ENCODE measurements around the gene PRR12. TPM values are rescaled to one million over a fixed set of nuclear protein-coding genes. Genes with fewer than 3 reads are reported as not detected.
A peak's percentile ranks its signal among the peaks of the same experiment; 100 is the strongest.

The PRR12 gene
- total and polyA plus RNA-seq, 7 experiments from 2014 or later, result 0.25 to 69.4 (median 51.8) TPM

DNA sequence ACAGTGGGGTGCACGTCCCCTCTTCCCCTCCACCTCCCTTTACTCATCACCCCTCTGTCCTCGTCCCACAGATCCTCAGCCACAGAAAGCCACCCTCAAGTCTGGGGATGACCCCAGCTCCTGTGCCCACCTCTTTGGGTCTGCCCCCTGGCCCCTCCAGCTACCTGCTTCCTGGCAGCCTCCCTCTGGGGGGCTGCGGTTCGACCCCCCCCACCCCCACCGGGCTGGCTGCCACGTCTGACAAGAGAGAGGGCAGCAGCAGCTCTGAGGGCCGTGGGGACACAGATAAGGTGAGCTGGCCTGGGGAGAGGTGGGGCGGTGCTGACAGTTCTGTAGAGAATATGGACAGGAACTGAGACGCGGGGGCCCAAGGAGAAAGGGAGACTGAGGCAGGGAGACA is 63.6 kb downstream of the PRR12 start:
- peaks cover 0 to 19% (median 13%) of the 10 kb centered on the region in 5 donors for H3K36me3 Mint-ChIP-seq
- DNase-seq (no peak), ATAC-seq (no peak)
- Histone ChIP-seq H3K9me3 (ENCODE audit: control insufficient read depth in 2 of 3, low read length in 3 of 3) (no peaks in the 10 kb centered on the region), H3K27ac (ENCODE audit: low read depth, low read length) (no peak overlapping the region), H3K27me3 (ENCODE audit: control insufficient read depth in 2 of 2, insufficient read depth in 2 of 2, low read length in 2 of 2) (no peaks in the 10 kb centered on the region), H3K36me3 (ENCODE audit: control insufficient read depth in 2 of 3, insufficient read depth in 3 of 3, low read length in 3 of 3) (peaks cover 0 to 90% (median 22%) of the 10 kb centered on the region in 3 experiments), H3K4me1 (ENCODE audit: control insufficient read depth in 2 of 2, insufficient read depth in 2 of 2, low read length in 2 of 2) (no peaks in the 10 kb centered on the region), H3K4me3 (ENCODE audit: low read length) (no peak overlapping the region)
- intact Hi-C loops (cut with micrococcal nuclease), result no loop called here
- no peaks in the 10 kb centered on the region for H3K27me3 Mint-ChIP-seq
- H3K27ac Mint-ChIP-seq, result peak overlapping the region in 1 of 9 donors; percentile 14
- H3K9me3 Mint-ChIP-seq, result no peaks in the 10 kb centered on the region
- CTCF ChIA-PET, result no interaction called here
- peaks cover 0 to 7% (median 0%) of the 10 kb centered on the region in 7 donors for H3K4me1 Mint-ChIP-seq
- POLR2A ChIA-PET, result interaction anchor here (2.0 kb wide), 1 partner anchor 10 kb away, joined by 10 read pairs; no protein-coding TSS in a partner anchor
- no peak overlapping the region for H3K4me3 Mint-ChIP-seq

- Histone ChIP-seq H3K9me3 (ENCODE audit: control insufficient read depth in 2 of 3, low read length in 3 of 3) (no peaks in the 10 kb centered on the region), H3K4me3 (ENCODE audit: low read length) (no peak overlapping the region), H3K4me1 (ENCODE audit: control insufficient read depth in 2 of 2, insufficient read depth in 2 of 2, low read length in 2 of 2) (no peaks in the 10 kb centered on the region), H3K27ac (ENCODE audit: low read depth, low read length) (no peak overlapping the region), H3K36me3 (ENCODE audit: control insufficient read depth in 2 of 3, insufficient read depth in 3 of 3, low read length in 3 of 3) (peaks cover 0 to 91% (median 22%) of the 10 kb centered on the region in 3 experiments), H3K27me3 (ENCODE audit: control insufficient read depth in 2 of 2, insufficient read depth in 2 of 2, low read length in 2 of 2) (no peaks in the 10 kb centered on the region)
- Mint-ChIP-seq H3K9me3 (no peaks in the 10 kb centered on the region), H3K27me3 (no peaks in the 10 kb centered on the region), H3K36me3 (peaks cover 0 to 20% (median 13%) of the 10 kb centered on the region in 5 donors), H3K27ac (peak overlapping the region in 3 of 9 donors; percentile 10 to 37 (median 31)), H3K4me3 (no peak overlapping the region), H3K4me1 (peaks cover 0 to 13% (median 3%) of the 10 kb centered on the region in 7 donors)
- ChIA-PET CTCF (no interaction called here), POLR2A (interaction anchor here (0.6 to 14.1 kb wide), 6 partner anchors 8 to 370 kb away, joined by 3 to 187 read pairs (median 4); partner anchors contain the start of genes RRAS and SCAF1)
- ATAC-seq (peak; percentile 42), DNase-seq (no peak)
- intact Hi-C loops (cut with micrococcal nuclease), result no loop called here
Measured at GRCh38 chr19:49655570-49656455, 64.8 kb downstream of the PRR12 start.

GRCh38 chr19:49656456-49657109 is 65.6 kb downstream of the PRR12 start:
- ChIA-PET POLR2A (interaction anchor here (0.6 to 14.1 kb wide), 6 partner anchors 8 to 277 kb away, joined by 3 to 187 read pairs (median 4); partner anchors contain the start of genes PRMT1, RRAS and SCAF1), CTCF (interaction anchor here (0.6 kb wide), 1 partner anchor 150 kb away, joined by 3 read pairs; no protein-coding TSS in a partner anchor)
- H3K27ac Mint-ChIP-seq, result peak overlapping the region in 1 of 9 donors; percentile 10
- H3K36me3 Mint-ChIP-seq, result peaks cover 0 to 19% (median 13%) of the 10 kb centered on the region in 5 donors
- Histone ChIP-seq H3K9me3 (ENCODE audit: control insufficient read depth in 2 of 3, low read length in 3 of 3) (no peaks in the 10 kb centered on the region), H3K27me3 (ENCODE audit: control insufficient read depth in 2 of 2, insufficient read depth in 2 of 2, low read length in 2 of 2) (no peaks in the 10 kb centered on the region), H3K27ac (ENCODE audit: low read depth, low read length) (no peak overlapping the region), H3K4me3 (ENCODE audit: low read length) (no peak overlapping the region), H3K4me1 (ENCODE audit: control insufficient read depth in 2 of 2, insufficient read depth in 2 of 2, low read length in 2 of 2) (no peaks in the 10 kb centered on the region), H3K36me3 (ENCODE audit: control insufficient read depth in 2 of 3, insufficient read depth in 3 of 3, low read length in 3 of 3) (peaks cover 0 to 94% (median 27%) of the 10 kb centered on the region in 3 experiments)
- no peak overlapping the region for H3K4me3 Mint-ChIP-seq
- DNase-seq (no peak), ATAC-seq (no peak)
- no peaks in the 10 kb centered on the region for H3K9me3 Mint-ChIP-seq
- H3K4me1 Mint-ChIP-seq, result peaks cover 0 to 13% (median 3%) of the 10 kb centered on the region in 7 donors
- no peaks in the 10 kb centered on the region for H3K27me3 Mint-ChIP-seq
- intact Hi-C loops (cut with micrococcal nuclease), result no loop called here

DNA sequence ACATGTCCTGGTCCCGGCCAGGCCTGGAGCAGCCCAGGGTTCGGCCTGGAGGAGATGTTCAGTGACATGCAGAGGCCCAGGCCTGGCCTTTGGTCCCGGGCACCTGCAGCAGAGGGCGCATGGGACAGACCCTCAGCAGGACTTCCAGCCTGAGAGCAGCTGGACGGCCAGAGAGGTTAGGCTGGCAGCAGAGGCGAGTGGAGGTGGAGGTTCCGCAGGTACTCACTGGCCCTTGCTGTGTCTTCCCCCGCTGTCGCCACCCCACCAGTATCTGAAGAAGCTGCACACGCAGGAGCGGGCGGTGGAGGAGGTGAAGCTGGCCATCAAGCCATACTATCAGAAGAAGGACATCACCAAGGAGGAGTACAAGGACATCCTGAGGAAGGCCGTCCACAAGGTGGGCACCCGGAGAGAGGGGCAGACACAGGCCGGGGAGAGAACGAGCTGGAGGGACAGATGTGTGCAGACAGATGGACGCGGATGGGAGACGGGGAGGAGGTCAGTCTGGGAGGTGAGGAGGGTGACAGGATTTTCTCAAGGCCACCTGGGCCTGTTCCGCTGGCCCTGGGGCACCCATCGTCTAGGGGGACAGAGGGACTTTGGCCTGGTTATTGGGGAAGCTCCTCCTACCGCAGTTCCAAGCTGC is 66.6 kb downstream of the PRR12 start:
- H3K27ac Mint-ChIP-seq, result peak overlapping the region in 2 of 9 donors; percentile 79 to 86
- peaks cover 0 to 99% (median 36%) of the 10 kb centered on the region in 3 experiments for H3K36me3 ChIP-seq (ENCODE audit: control insufficient read depth in 2 of 3, insufficient read depth in 3 of 3, low read length in 3 of 3)
- no peaks in the 10 kb centered on the region for H3K9me3 ChIP-seq (ENCODE audit: control insufficient read depth in 2 of 3, low read length in 3 of 3)
- DNase-seq (no peak), ATAC-seq (no peak)
- no peak overlapping the region for H3K4me3 ChIP-seq (ENCODE audit: low read length)
- H3K4me1 Mint-ChIP-seq, result peaks cover 0 to 20% (median 4%) of the 10 kb centered on the region in 7 donors
- CTCF ChIA-PET, result no interaction called here
- H3K27me3 ChIP-seq (ENCODE audit: control insufficient read depth in 2 of 2, insufficient read depth in 2 of 2, low read length in 2 of 2), result no peaks in the 10 kb centered on the region
- no peak overlapping the region for H3K27ac ChIP-seq (ENCODE audit: low read depth, low read length)
- H3K4me3 Mint-ChIP-seq, result no peak overlapping the region
- H3K4me1 ChIP-seq (ENCODE audit: control insufficient read depth in 2 of 2, insufficient read depth in 2 of 2, low read length in 2 of 2), result peaks cover 4% of the 10 kb centered on the region in 2 donors
- no peaks in the 10 kb centered on the region for H3K9me3 Mint-ChIP-seq
- peaks cover 0 to 20% (median 13%) of the 10 kb centered on the region in 5 donors for H3K36me3 Mint-ChIP-seq
- intact Hi-C loops (cut with micrococcal nuclease), result no loop called here
- POLR2A ChIA-PET, result interaction anchor here (0.7 to 14.1 kb wide), 3 partner anchors 13 to 66 kb away, joined by 3 to 187 read pairs (median 3); partner anchors contain the start of genes PRMT1, RRAS and SCAF1
- no peaks in the 10 kb centered on the region for H3K27me3 Mint-ChIP-seq

- no peak overlapping the region for H3K27ac Mint-ChIP-seq
- ChIA-PET CTCF (no interaction called here), POLR2A (interaction anchor here (1.5 to 14.1 kb wide), 2 partner anchors 14 to 18 kb away, joined by 3 to 187 read pairs; partner anchors contain the start of genes PRMT1, RRAS and SCAF1)
Measured at GRCh38 chr19:49658139-49658517, 67.1 kb downstream of the PRR12 start.

More at GRCh38 chr19:49658139-49658517, 67.1 kb downstream of the PRR12 start:
- Histone ChIP-seq H3K4me3 (ENCODE audit: low read length) (no peak overlapping the region), H3K9me3 (ENCODE audit: control insufficient read depth in 2 of 3, low read length in 3 of 3) (no peaks in the 10 kb centered on the region), H3K36me3 (ENCODE audit: control insufficient read depth in 2 of 3, insufficient read depth in 3 of 3, low read length in 3 of 3) (peaks cover 0 to 99% (median 36%) of the 10 kb centered on the region in 3 experiments), H3K4me1 (ENCODE audit: control insufficient read depth in 2 of 2, insufficient read depth in 2 of 2, low read length in 2 of 2) (peaks cover 9% of the 10 kb centered on the region in 2 donors), H3K27me3 (ENCODE audit: control insufficient read depth in 2 of 2, insufficient read depth in 2 of 2, low read length in 2 of 2) (no peaks in the 10 kb centered on the region), H3K27ac (ENCODE audit: low read depth, low read length) (peak overlapping the region; percentile 53)
- H3K4me1 Mint-ChIP-seq, result peaks cover 0 to 25% (median 9%) of the 10 kb centered on the region in 7 donors
- intact Hi-C loops (cut with micrococcal nuclease), result no loop called here
- H3K36me3 Mint-ChIP-seq, result peaks cover 0 to 22% (median 13%) of the 10 kb centered on the region in 5 donors
- H3K9me3 Mint-ChIP-seq, result no peaks in the 10 kb centered on the region
- no peak for DNase-seq
- no peaks in the 10 kb centered on the region for H3K27me3 Mint-ChIP-seq
- H3K4me3 Mint-ChIP-seq, result no peak overlapping the region
- no peak for ATAC-seq

Data from naive thymus-derived CD4-positive, alpha-beta T cell (primary cell).